Measurements from ENCODE around the gene GNAO1. TPM values are rescaled to one million over a fixed set of nuclear protein-coding genes. Genes with fewer than 3 reads are reported as not detected.

Gene GNAO1
- polyA plus RNA-seq, 3 donors = not detected

GRCh38 chr16:56347166-56347565 lies 155.9 kb downstream of the GNAO1 start:
- Histone ChIP-seq H3K27me3 (ENCODE audit: control insufficient read depth in 2 of 2, insufficient read depth in 2 of 2, low read length in 2 of 2) (no peaks in the 10 kb centered on the region), H3K36me3 (replicated peaks in 1 of 2; ENCODE audit: control insufficient read depth in 1 of 2, insufficient read depth in 2 of 2, low read length in 2 of 2) (no peaks in the 10 kb centered on the region), H3K27ac (ENCODE audit: low read depth in 1 of 2, low read length in 2 of 2) (no peak overlapping the region), H2AFZ (ENCODE audit: insufficient read depth, low read depth, low read length, poor library complexity, severe bottlenecking) (no peak overlapping the region), H3K79me2 (ENCODE audit: insufficient read depth, low read length) (no peaks in the 10 kb centered on the region), H3K4me2 (replicated peaks; ENCODE audit: extremely low read depth, low read length, poor library complexity, severe bottlenecking) (no peak overlapping the region), H3K4me1 (ENCODE audit: control insufficient read depth in 1 of 2, insufficient read depth in 2 of 2, low read length in 2 of 2) (no peaks in the 10 kb centered on the region), H3K9me3 (replicated peaks in 1 of 2; ENCODE audit: control insufficient read depth in 1 of 2, insufficient read depth in 1 of 2, low read length in 2 of 2) (no peaks in the 10 kb centered on the region), H4K20me1 (ENCODE audit: insufficient read depth, low read length) (no peaks in the 10 kb centered on the region), H3K4me3 (replicated peaks in 1 of 3; ENCODE audit: low read depth in 2 of 3, low read length in 3 of 3) (no peak overlapping the region), H3K9ac (ENCODE audit: insufficient read depth, low read length, poor library complexity, severe bottlenecking) (no peak overlapping the region)
- no peaks in the 10 kb centered on the region for H3K9me3 Mint-ChIP-seq
- intact Hi-C loops (cut with micrococcal nuclease) = no loop called here
- H3K36me3 Mint-ChIP-seq = no peaks in the 10 kb centered on the region
- no peaks in the 10 kb centered on the region for H3K4me1 Mint-ChIP-seq
- no peak for TF ChIP-seq CTCF (IDR thresholded peaks at IDR 0.05)
- DNase-seq = no peak
- no peak overlapping the region for H3K4me3 Mint-ChIP-seq
- WGBS (ENCODE audit: insufficient coverage) = 94% methylated on average over 3 of the region's 8 CpGs
- H3K27ac Mint-ChIP-seq = no peak overlapping the region
- H3K27me3 Mint-ChIP-seq (ENCODE audit: low read depth in 3 of 3) = peaks cover 3 to 13% (median 4%) of the 10 kb centered on the region in 3 donors

- no peak for TF ChIP-seq CTCF (IDR thresholded peaks at IDR 0.05)
- Mint-ChIP-seq H3K4me3 (no peak overlapping the region), H3K9me3 (no peaks in the 10 kb centered on the region), H3K36me3 (no peaks in the 10 kb centered on the region), H3K4me1 (no peaks in the 10 kb centered on the region), H3K27me3 (ENCODE audit: low read depth in 3 of 3) (peaks cover 3 to 15% (median 4%) of the 10 kb centered on the region in 3 donors), H3K27ac (no peak overlapping the region)
- no peaks in the 10 kb centered on the region for H4K20me1 ChIP-seq (ENCODE audit: insufficient read depth, low read length)
- H3K27me3 ChIP-seq (ENCODE audit: control insufficient read depth in 2 of 2, insufficient read depth in 2 of 2, low read length in 2 of 2) = no peaks in the 10 kb centered on the region
- H3K36me3 ChIP-seq (replicated peaks in 1 of 2; ENCODE audit: control insufficient read depth in 1 of 2, insufficient read depth in 2 of 2, low read length in 2 of 2) = no peaks in the 10 kb centered on the region
- no peaks in the 10 kb centered on the region for H3K9me3 ChIP-seq (replicated peaks in 1 of 2; ENCODE audit: control insufficient read depth in 1 of 2, insufficient read depth in 1 of 2, low read length in 2 of 2)
- H3K79me2 ChIP-seq (ENCODE audit: insufficient read depth, low read length) = no peaks in the 10 kb centered on the region
- WGBS (ENCODE audit: insufficient coverage) = 100% methylated on average over 2 of the region's 11 CpGs
- no peak overlapping the region for H3K4me3 ChIP-seq (replicated peaks in 1 of 3; ENCODE audit: low read depth in 2 of 3, low read length in 3 of 3)
- intact Hi-C loops (cut with micrococcal nuclease) = no loop called here
- no peak overlapping the region for H3K9ac ChIP-seq (ENCODE audit: insufficient read depth, low read length, poor library complexity, severe bottlenecking)
- no peak for DNase-seq
- no peak overlapping the region for H2AFZ ChIP-seq (ENCODE audit: insufficient read depth, low read depth, low read length, poor library complexity, severe bottlenecking)
- H3K4me1 ChIP-seq (ENCODE audit: control insufficient read depth in 1 of 2, insufficient read depth in 2 of 2, low read length in 2 of 2) = no peaks in the 10 kb centered on the region
- no peak overlapping the region for H3K27ac ChIP-seq (ENCODE audit: low read depth in 1 of 2, low read length in 2 of 2)
- H3K4me2 ChIP-seq (replicated peaks; ENCODE audit: extremely low read depth, low read length, poor library complexity, severe bottlenecking) = no peak overlapping the region
Measured at GRCh38 chr16:56347670-56348069, 156.4 kb downstream of the GNAO1 start.

Data from CD14-positive monocyte (primary cell).